22Rv1 (cell line): Measurements from ENCODE around the gene ADGRD1.

ENCODE experiments used
- H3K27ac ChIP-seq: fragments of 450-650 bp; 2 replicates; pipeline ENCODE4 v1.5.1; 2017
- ZFX ChIP-seq: fragments of 450-650 bp; IDR thresholded peaks from 2 replicates; pipeline ENCODE4 v1.6.1; 2017; ENCODE audit warnings: antibody characterized with exemption, borderline replicate concordance
- TF ChIP-seq, protein P1 (sequence below): fragments of 450-650 bp; IDR thresholded peaks from 2 replicates; pipeline ENCODE4 v1.5.1; 2017; ENCODE audit warnings: mild to moderate bottlenecking

The ADGRD1 gene

DNA sequence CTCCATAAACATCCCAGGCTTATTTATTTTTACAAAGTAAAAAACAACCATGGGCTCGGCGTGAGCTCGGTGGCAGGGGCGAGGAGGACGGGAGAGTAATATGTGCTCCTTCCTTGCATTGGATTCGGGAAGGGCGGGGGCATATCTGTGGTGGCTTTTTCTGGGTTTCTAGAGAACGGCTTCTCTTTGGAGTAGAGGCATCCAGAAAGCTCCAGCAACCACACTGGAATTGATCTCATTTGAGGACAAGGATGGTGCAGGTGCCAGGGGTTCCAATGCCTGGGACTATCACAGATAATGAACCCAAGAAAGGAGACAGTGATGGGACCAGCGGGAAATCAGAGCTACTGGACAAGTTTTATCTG is 18.9 kb downstream of the ADGRD1 start:
- no peak overlapping the region for H3K27ac ChIP-seq
- TF ChIP-seq, protein P1, sequence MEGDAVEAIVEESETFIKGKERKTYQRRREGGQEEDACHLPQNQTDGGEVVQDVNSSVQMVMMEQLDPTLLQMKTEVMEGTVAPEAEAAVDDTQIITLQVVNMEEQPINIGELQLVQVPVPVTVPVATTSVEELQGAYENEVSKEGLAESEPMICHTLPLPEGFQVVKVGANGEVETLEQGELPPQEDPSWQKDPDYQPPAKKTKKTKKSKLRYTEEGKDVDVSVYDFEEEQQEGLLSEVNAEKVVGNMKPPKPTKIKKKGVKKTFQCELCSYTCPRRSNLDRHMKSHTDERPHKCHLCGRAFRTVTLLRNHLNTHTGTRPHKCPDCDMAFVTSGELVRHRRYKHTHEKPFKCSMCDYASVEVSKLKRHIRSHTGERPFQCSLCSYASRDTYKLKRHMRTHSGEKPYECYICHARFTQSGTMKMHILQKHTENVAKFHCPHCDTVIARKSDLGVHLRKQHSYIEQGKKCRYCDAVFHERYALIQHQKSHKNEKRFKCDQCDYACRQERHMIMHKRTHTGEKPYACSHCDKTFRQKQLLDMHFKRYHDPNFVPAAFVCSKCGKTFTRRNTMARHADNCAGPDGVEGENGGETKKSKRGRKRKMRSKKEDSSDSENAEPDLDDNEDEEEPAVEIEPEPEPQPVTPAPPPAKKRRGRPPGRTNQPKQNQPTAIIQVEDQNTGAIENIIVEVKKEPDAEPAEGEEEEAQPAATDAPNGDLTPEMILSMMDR: no peak
- no peak for TF ChIP-seq ZFX

DNA sequence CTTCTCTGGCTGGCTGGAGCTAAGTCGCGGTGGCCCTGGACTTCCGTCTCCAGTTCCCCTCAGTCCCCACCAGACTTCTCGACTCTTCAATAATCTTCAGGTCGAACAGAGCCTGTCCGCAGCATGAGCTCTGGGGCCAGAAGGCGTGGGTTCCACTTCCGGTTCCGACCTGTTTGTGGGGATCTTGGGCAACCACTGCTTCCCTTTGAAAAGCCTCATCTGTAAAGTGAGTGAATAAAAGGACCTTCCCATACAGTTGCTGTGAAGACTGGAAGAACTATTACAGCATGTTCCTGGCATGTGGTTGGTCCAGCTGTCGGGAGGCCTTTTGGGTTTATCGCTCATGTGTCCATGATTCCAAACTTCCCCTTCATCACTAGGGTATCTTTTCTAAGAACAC is 19.4 kb downstream of the ADGRD1 start:
- H3K27ac ChIP-seq: no peak overlapping the region
- TF ChIP-seq ZFX: no peak

DNA sequence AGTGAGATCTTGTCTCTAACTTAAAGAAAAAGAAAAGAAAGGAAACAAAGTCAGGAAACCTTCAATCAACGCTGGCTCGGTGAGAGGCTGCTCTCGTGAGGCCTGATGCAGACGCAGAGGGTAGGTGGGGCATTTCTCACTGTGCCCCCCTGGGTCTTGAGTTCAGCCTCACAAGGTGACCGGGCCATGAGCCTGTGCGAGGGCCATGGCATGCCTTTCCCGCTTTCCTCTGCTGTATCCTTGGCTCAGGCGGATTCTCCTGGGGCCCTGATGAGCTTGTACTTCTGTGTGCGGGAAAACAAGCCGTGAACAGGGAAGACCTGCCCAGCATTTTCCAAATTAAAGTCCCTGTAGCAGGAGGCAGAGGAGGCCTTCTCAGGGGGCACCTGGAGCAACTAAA is 20.2 kb downstream of the ADGRD1 start:
- TF ChIP-seq, protein P1: no peak
- TF ChIP-seq ZFX: no peak
- H3K27ac ChIP-seq: no peak overlapping the region

DNA sequence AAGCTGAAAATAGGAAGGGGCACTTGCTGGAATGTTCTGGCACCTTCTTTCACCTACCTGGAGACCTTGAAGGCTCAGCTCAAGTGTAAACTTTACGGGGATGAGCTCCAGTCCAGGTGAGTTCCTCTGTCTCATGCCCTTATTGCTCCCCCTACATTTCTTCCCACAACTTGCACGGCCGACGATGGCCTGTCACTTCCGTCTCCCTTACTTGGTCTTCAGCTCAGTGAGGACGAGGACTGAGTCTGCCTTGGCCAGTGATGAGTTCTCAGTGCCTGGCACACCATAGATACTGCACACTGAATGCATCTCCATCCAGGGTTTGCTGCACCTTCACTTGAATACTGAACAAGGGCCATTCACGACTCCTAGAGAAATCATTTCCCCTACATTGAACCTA is 21.4 kb downstream of the ADGRD1 start:
- TF ChIP-seq, protein P1: no peak
- TF ChIP-seq ZFX: no peak
- no peak overlapping the region for H3K27ac ChIP-seq

DNA sequence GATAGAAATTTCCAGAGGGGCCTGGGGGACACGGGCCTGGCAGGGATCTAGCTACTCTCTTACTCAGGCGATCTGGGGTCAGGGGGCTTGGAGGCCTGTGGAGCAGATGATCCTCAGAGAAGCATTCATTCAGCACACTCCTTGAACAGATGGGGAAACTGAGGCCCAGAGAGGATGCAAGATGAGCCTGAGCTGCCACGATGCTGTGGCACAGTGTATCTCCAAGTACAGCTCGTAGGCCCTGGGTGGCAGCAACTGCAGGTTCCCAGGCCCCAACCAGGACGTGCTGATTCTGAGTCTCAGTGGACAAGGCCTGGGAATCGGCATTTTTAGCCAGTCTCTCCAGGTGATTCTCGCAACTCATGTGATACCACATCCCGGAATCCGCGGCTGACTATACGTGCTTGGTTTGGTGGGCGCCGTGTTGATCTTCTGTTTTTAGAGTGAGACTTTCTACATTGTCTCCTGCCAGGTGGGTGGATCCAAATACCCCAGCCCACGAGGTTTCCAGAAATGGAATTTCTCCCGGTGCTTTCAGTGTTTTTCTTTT is 22.5 kb downstream of the ADGRD1 start:
- no peak overlapping the region for H3K27ac ChIP-seq
- TF ChIP-seq, protein P1: no peak
- no peak for TF ChIP-seq ZFX

DNA sequence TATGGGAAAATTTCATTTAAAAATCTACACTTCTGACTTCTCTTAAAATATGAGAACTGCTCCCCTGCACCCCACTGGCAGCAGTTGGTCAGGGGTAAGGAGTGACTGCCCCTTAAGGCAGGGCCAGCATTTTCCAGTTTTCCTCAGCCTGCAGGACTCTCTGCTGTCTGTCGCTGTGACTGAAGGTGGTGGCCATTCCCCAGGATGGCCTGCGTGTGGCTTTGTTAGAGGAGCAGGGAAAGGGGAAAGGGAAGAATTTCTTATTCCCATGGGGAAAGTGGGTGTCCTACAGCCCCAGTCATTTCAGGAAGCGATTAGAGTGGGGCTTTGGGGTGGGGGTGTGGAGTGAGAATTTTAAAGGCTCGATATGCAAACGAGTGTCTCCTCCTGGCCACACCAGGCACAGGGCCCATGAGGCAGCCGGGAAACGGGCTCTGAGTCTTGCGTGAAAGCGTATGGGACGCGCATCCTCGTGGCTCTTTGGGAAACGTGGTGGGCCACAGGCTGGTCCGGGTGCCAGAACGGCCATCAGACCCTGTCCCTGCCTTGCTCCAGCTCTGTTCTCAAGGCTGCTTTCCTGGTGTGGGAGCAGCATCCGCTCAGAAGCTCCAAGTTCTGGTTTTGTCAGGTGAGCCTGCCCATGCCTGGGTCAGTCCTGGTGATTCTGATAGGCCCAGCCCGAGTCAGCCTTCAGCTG is 23.5 kb downstream of the ADGRD1 start:
- TF ChIP-seq, protein P1: no peak
- TF ChIP-seq ZFX: no peak

DNA sequence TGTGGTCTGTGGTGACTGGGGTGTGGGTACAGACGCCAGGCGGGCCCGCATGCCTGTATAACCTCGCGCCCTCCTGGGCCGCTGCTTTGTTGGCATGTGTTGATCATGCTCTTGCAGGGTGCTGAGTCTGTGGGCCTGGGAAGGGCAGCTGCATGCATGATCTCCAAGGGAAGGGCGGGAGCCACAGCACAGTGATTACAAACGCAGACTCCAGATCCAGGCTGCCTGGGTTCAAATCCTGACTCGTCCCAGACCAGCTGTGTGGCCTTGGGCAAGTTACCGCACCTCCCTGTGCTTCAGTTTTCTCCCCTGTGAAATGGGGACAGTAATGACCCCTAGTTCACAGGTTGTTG is 24.0 kb downstream of the ADGRD1 start:
- TF ChIP-seq ZFX: no peak
- TF ChIP-seq, protein P1: no peak
- no peak overlapping the region for H3K27ac ChIP-seq

More for the DNA sequence above, 23.5 kb downstream of the ADGRD1 start:
- H3K27ac ChIP-seq: no peak overlapping the region

DNA sequence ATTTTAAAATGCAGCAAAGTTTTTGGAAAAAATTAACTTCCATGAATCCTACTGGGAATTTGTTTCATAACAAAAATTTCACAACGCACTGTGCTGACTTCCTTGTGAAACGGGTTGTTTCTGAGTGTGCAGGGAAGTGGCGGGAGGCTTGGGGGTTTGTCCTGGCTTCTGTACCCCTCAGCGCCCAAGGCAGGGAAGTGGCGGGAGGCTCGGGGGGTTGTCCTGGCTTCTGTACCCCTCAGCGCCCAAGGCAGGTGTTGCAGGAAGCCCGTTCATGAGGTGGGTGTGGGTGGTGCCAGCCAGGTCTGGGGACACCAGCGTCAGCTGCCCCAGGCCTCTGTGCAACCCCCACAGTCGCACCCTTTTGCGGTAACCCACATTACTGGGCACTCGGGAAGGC is 25.1 kb downstream of the ADGRD1 start:
- no peak overlapping the region for H3K27ac ChIP-seq
- TF ChIP-seq, protein P1: no peak
- TF ChIP-seq ZFX: no peak
